ENCODE results near the gene SH2D2A. TPM values are rescaled to one million over a fixed set of nuclear protein-coding genes. Genes with fewer than 3 reads are reported as not detected.
A peak's percentile ranks its signal among the peaks of the same experiment; 100 is the strongest.

Gene SH2D2A
- polyA plus RNA-seq, 6 donors from 2014 or later, result 0.26 to 1.2 (median 0.31) TPM; not detected in 1

- peak overlapping the region in 1 of 6 donors; percentile 44 for H3K27ac Mint-ChIP-seq
- ATAC-seq (ENCODE audit: low read depth in 2 of 2) (no peak), DNase-seq (no peak)
- no peaks in the 10 kb centered on the region for H3K36me3 Mint-ChIP-seq
- H3K4me1 Mint-ChIP-seq, result no peaks in the 10 kb centered on the region
- H3K4me3 Mint-ChIP-seq, result no peak overlapping the region
- H3K9me3 Mint-ChIP-seq, result no peaks in the 10 kb centered on the region
- peaks cover 28 to 61% (median 47%) of the 10 kb centered on the region in 3 donors for H3K27me3 Mint-ChIP-seq
Observed at GRCh38 chr1:156828400-156829124, 11.9 kb upstream of the SH2D2A start.

GRCh38 chr1:156826630-156827029 is 10.0 kb upstream of the SH2D2A start:
- H3K27ac Mint-ChIP-seq, result no peak overlapping the region
- no peak for DNase-seq
- no peaks in the 10 kb centered on the region for H3K36me3 Mint-ChIP-seq
- no peak overlapping the region for H3K4me3 Mint-ChIP-seq
- H3K27me3 Mint-ChIP-seq, result peaks cover 19 to 48% (median 47%) of the 10 kb centered on the region in 3 donors
- no peaks in the 10 kb centered on the region for H3K4me1 Mint-ChIP-seq
- H3K9me3 Mint-ChIP-seq, result no peaks in the 10 kb centered on the region
- no peak for ATAC-seq (ENCODE audit: low read depth in 2 of 2)

- no peak for DNase-seq
- Mint-ChIP-seq H3K4me1 (no peaks in the 10 kb centered on the region), H3K27me3 (peaks cover 24 to 35% (median 27%) of the 10 kb centered on the region in 3 donors), H3K9me3 (peaks cover 0 to 4% (median 0%) of the 10 kb centered on the region in 7 donors), H3K36me3 (no peaks in the 10 kb centered on the region), H3K27ac (no peak overlapping the region), H3K4me3 (peak overlapping the region in 1 of 8 donors; percentile 55)
- no peak for ATAC-seq (ENCODE audit: low read depth in 2 of 2)
Observed at GRCh38 chr1:156823210-156823790, 6.7 kb upstream of the SH2D2A start.

GRCh38 chr1:156822680-156823079 is 6.0 kb upstream of the SH2D2A start:
- H3K4me3 Mint-ChIP-seq, result no peak overlapping the region
- H3K27ac Mint-ChIP-seq, result no peak overlapping the region
- DNase-seq (no peak), ATAC-seq (ENCODE audit: low read depth in 2 of 2) (no peak)
- H3K4me1 Mint-ChIP-seq, result no peaks in the 10 kb centered on the region
- peaks cover 0 to 4% (median 0%) of the 10 kb centered on the region in 7 donors for H3K9me3 Mint-ChIP-seq
- peaks cover 24 to 32% (median 25%) of the 10 kb centered on the region in 3 donors for H3K27me3 Mint-ChIP-seq
- no peaks in the 10 kb centered on the region for H3K36me3 Mint-ChIP-seq

DNA sequence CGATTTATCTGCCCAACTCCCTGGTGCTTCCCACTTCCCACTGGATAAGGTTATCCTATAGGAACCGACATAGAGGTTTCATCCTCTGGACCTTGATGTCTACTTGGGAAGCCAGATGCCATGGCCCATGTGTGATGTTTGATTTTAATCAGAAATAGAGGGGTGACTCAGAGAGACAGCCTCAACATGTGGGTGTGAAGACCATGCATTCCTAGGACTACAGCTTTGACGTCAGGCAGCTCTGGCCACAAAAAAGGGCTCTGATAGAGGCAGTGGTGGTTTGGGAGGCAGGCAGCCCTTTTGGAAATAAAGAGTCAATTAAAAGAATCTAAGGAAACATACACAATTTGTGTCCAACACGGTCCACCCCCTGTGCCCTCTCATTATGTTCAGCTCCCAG is 5.2 kb upstream of the SH2D2A start:
- peak overlapping the region in 1 of 6 donors; percentile 17 for H3K27ac Mint-ChIP-seq
- peaks cover 0 to 4% (median 0%) of the 10 kb centered on the region in 7 donors for H3K9me3 Mint-ChIP-seq
- peaks cover 4% of the 10 kb centered on the region in 3 donors for H3K4me1 Mint-ChIP-seq
- no peaks in the 10 kb centered on the region for H3K36me3 Mint-ChIP-seq
- H3K4me3 Mint-ChIP-seq, result no peak overlapping the region
- no peak for ATAC-seq (ENCODE audit: low read depth in 2 of 2)
- H3K27me3 Mint-ChIP-seq, result peaks cover 24 to 32% (median 25%) of the 10 kb centered on the region in 3 donors
- no peak for DNase-seq

GRCh38 chr1:156815961-156816422 is 656 bp downstream of the SH2D2A start:
- H3K9me3 Mint-ChIP-seq, result peaks cover 0 to 4% (median 0%) of the 10 kb centered on the region in 7 donors
- H3K27ac Mint-ChIP-seq, result peak overlapping the region; percentile 4 to 91 (median 56)
- H3K4me1 Mint-ChIP-seq, result peaks cover 30 to 33% (median 31%) of the 10 kb centered on the region in 3 donors
- ATAC-seq (ENCODE audit: low read depth in 2 of 2) (no peak), DNase-seq (no peak)
- no peaks in the 10 kb centered on the region for H3K36me3 Mint-ChIP-seq
- peak overlapping the region in 6 of 8 donors; percentile 5 to 85 (median 52) for H3K4me3 Mint-ChIP-seq
- peaks cover 10 to 38% (median 20%) of the 10 kb centered on the region in 3 donors for H3K27me3 Mint-ChIP-seq

DNA sequence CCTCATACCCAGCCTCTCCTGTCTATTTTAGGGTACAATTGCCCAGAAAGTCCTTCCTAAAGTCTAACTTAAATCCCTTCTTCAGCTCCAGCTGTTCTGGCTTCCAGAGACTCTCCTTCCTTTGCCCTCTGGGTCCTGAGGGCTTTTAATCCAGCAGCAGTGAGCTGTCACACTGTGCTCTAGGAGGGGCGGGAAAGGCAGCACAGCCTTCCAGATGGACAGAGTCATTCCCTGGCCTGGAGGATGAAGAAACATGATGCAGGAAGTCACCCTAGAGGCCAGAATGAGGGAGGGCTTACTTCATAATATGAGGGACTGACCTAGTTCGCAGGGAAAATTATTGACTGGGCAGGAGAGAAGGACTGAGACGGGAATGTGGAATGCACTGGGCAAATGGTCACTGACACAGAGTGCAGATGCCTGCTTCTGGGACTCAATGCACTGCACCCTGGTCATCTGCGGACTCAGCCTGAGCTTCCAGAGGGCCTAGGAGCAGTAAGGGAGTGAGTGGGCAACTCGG is 1.3 kb downstream of the SH2D2A start:
- H3K36me3 Mint-ChIP-seq, result no peaks in the 10 kb centered on the region
- ATAC-seq (ENCODE audit: low read depth in 2 of 2) (no peak), DNase-seq (no peak)
- peaks cover 30 to 33% (median 31%) of the 10 kb centered on the region in 3 donors for H3K4me1 Mint-ChIP-seq
- peaks cover 5 to 34% (median 18%) of the 10 kb centered on the region in 3 donors for H3K27me3 Mint-ChIP-seq
- H3K27ac Mint-ChIP-seq, result peak overlapping the region in 1 of 6 donors; percentile 91
- H3K9me3 Mint-ChIP-seq, result no peaks in the 10 kb centered on the region
- peak overlapping the region in 6 of 8 donors; percentile 27 to 78 (median 52) for H3K4me3 Mint-ChIP-seq

DNA sequence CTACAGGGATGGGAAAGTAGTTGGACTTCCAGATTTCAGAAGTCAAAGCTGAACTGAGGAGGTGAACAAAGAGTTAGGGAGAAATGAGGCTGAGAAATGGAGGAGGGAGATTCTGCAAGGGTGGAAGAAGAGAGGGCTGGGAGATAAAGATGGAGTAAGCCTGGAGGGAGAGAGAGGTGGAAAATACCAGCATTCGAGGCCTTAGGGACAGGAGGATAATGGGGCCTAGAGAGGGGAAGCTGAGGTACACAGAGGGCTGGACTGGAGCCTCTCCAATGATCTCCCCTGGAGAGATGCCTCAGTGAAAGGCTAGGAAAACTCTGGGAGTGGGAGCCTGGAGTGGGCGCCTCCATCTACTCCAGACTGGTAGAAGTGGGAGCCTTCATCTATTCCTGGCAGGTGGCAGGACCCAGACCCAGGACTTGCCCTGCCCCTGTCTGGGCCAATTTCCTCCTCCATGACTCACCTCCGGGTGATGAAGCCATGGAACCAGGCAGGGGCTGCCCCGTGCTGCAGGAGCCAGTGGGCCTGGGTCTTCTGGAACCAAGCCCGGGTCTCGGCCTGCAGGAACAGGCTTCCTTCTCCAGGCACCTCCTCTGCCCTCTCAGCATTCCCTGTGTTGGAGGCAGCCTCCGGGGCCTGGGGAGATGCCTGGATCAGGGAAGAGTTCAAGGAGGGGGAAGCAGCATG is 1.9 kb downstream of the SH2D2A start:
- Mint-ChIP-seq H3K4me3 (peak overlapping the region in 7 of 8 donors; percentile 27 to 89 (median 80)), H3K27me3 (peaks cover 4 to 33% (median 18%) of the 10 kb centered on the region in 3 donors), H3K27ac (peak overlapping the region in 2 of 6 donors; percentile 68 to 91), H3K9me3 (no peaks in the 10 kb centered on the region), H3K36me3 (no peaks in the 10 kb centered on the region), H3K4me1 (peaks cover 30 to 33% (median 31%) of the 10 kb centered on the region in 3 donors)
- DNase-seq (no peak), ATAC-seq (ENCODE audit: low read depth in 2 of 2) (no peak)

DNA sequence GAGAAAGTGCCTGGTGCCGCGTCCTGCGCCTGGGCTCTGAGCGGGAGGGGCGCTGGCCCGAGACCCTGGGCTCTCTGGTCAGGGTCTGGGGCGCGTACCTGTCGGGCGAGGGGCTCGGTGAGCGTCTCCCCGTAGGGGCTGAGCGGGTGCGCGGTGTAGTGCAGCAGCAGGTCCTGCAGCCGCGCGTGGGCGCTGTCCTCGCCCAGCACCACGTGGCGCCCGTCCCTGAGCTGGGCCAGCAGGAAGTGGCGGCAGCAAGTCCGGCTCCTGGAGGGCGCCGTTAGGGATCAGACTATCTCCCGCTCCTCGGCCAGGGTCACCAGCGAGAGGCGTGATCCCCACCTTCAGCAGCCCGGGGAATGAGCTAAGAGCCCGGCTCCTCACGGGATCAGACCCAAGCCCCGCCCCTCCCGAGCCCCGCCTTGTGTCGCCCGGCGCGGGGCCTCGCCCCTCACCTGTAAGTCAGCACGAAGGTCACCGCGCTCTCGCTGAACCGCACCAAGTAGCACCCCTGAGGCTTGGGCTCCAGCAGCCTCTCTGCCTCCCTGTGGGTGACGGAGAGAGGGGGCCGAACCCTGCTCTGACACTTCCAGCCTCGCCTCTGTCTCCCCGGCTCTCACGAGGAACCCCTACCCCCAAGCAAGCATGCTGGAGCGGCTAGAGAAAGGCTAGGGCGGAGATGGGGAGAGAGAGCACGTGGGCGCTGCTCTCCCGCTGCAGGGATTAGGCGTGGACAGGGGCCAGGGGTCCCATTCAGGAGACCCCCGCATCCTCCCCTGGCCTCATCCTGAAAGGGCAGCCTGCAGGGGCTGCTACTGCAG is 2.7 kb downstream of the SH2D2A start:
- ATAC-seq (ENCODE audit: low read depth in 2 of 2) (peak; percentile 47 to 52), DNase-seq (peak; percentile 46)
- Mint-ChIP-seq H3K36me3 (no peaks in the 10 kb centered on the region), H3K27ac (peak overlapping the region in 2 of 6 donors; percentile 3 to 56), H3K4me3 (peak overlapping the region; percentile 7 to 93 (median 84)), H3K27me3 (peaks cover 4 to 33% (median 18%) of the 10 kb centered on the region in 3 donors), H3K4me1 (peaks cover 30 to 33% (median 31%) of the 10 kb centered on the region in 3 donors), H3K9me3 (no peaks in the 10 kb centered on the region)

GRCh38 chr1:156813298-156813697 is 3.4 kb downstream of the SH2D2A start:
- Mint-ChIP-seq H3K36me3 (no peaks in the 10 kb centered on the region), H3K27ac (peak overlapping the region in 3 of 6 donors; percentile 3 to 78 (median 19)), H3K27me3 (peaks cover 4 to 33% (median 18%) of the 10 kb centered on the region in 3 donors), H3K4me1 (peaks cover 30 to 33% (median 31%) of the 10 kb centered on the region in 3 donors), H3K9me3 (no peaks in the 10 kb centered on the region), H3K4me3 (peak overlapping the region; percentile 7 to 93 (median 84))
- DNase-seq, result no peak
- ATAC-seq (ENCODE audit: low read depth in 2 of 2), result no peak

- Mint-ChIP-seq H3K27me3 (peaks cover 4 to 33% (median 18%) of the 10 kb centered on the region in 3 donors), H3K27ac (no peak overlapping the region), H3K4me1 (peaks cover 31 to 35% (median 32%) of the 10 kb centered on the region in 3 donors), H3K4me3 (peak overlapping the region in 6 of 8 donors; percentile 1 to 87 (median 54)), H3K36me3 (no peaks in the 10 kb centered on the region), H3K9me3 (peaks cover 0 to 2% (median 0%) of the 10 kb centered on the region in 7 donors)
- no peak for DNase-seq
- no peak for ATAC-seq (ENCODE audit: low read depth in 2 of 2)
Observed at GRCh38 chr1:156812293-156812990, 4.2 kb downstream of the SH2D2A start.

DNA sequence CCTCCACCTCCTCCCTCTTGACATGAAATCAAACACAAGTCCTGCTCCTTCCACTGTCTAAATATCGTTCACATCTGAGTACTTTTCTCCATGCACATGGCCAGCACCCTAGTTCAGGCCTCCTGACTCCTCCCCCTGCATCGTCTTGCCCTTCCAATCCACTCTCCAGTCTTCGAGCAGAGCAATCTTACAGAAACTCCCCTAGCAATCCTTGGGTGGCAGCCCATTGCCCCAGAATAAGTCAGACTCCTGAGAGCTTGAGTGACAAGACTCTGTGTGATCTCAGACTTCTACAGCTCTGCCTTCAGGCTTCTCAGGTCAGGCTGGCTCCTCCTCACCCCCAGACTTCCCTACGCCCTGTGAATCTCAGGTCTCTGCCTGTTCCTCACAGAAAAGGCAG is 5.5 kb downstream of the SH2D2A start:
- H3K4me3 Mint-ChIP-seq, result no peak overlapping the region
- H3K27me3 Mint-ChIP-seq, result peaks cover 4 to 33% (median 18%) of the 10 kb centered on the region in 3 donors
- H3K4me1 Mint-ChIP-seq, result peaks cover 21 to 27% (median 22%) of the 10 kb centered on the region in 3 donors

More for the DNA sequence above, 5.5 kb downstream of the SH2D2A start:
- DNase-seq (no peak), ATAC-seq (ENCODE audit: low read depth in 2 of 2) (no peak)
- H3K27ac Mint-ChIP-seq, result no peak overlapping the region
- H3K9me3 Mint-ChIP-seq, result peaks cover 0 to 2% (median 0%) of the 10 kb centered on the region in 7 donors
- H3K36me3 Mint-ChIP-seq, result no peaks in the 10 kb centered on the region
